OCI-LY1 (cell line): ENCODE measurements around the gene RHAG.
"Not testable (repeated sequence)": the region's sequence is repeated elsewhere in the genome, so short reads cannot be mapped to it uniquely, and the experiment has no call there.

ENCODE experiments used
- H2AFZ ChIP-seq: fragments of 200-600 bp; sonication (generic), shearing (Covaris generic); 2 replicates; pipeline ENCODE4 v1.6.0; 2014; ENCODE audit warnings: antibody characterized with exemption, mild to moderate bottlenecking, low read length
- H3F3A ChIP-seq: fragments of 200-600 bp; sonication (generic), shearing (Covaris generic); 2 replicates; pipeline ENCODE4 v1.6.0; 2014; ENCODE audit warnings: mild to moderate bottlenecking, antibody characterized with exemption, low read length, moderate library complexity; ENCODE audit not compliant: insufficient read depth
- H3K27ac ChIP-seq: fragments of 200-600 bp; sonication (generic); 2 replicates; pipeline ENCODE4 v1.5.1; 2014; ENCODE audit warnings: low read length, mixed run types, mild to moderate bottlenecking, low read depth; ENCODE audit not compliant: poor library complexity, severe bottlenecking
- H3K27me3 ChIP-seq: fragments of 200-600 bp; sonication (generic); 2 replicates; pipeline ENCODE4 v1.6.0; 2014; ENCODE audit warnings: antibody characterized with exemption, mild to moderate bottlenecking, low read length, moderate library complexity; ENCODE audit not compliant: insufficient read depth
- H3K36me3 ChIP-seq: fragments of 200-600 bp; sonication (generic); 2 replicates; pipeline ENCODE4 v1.6.1; 2014; ENCODE audit warnings: mild to moderate bottlenecking, antibody characterized with exemption, low read length, moderate library complexity, mixed read lengths; ENCODE audit not compliant: insufficient read depth
- H3K4me1 ChIP-seq: fragments of 200-600 bp; sonication (generic); 2 replicates; pipeline ENCODE4 v1.5.1; 2014; ENCODE audit warnings: mild to moderate bottlenecking, low read length, moderate library complexity; ENCODE audit not compliant: insufficient read depth, severe bottlenecking
- H3K4me2 ChIP-seq: fragments of 200-600 bp; sonication (generic), shearing (Covaris generic); 2 replicates; pipeline ENCODE4 v1.6.1; 2014; ENCODE audit warnings: low read length
- H3K4me3 ChIP-seq: fragments of 200-600 bp; sonication (generic); 2 replicates; pipeline ENCODE4 v1.5.1; 2014; ENCODE audit warnings: low read length, low read depth, mild to moderate bottlenecking, mixed read lengths; ENCODE audit not compliant: poor library complexity, severe bottlenecking
- H3K79me2 ChIP-seq: fragments of 200-600 bp; shearing (Covaris generic); 2 replicates; pipeline ENCODE4 v1.6.1; 2016; ENCODE audit warnings: mixed run types, low read length, mixed read lengths; ENCODE audit not compliant: insufficient read depth
- H3K9ac ChIP-seq: fragments of 200-600 bp; sonication (generic), shearing (Covaris generic); 2 replicates; pipeline ENCODE4 v1.6.1; 2014; ENCODE audit warnings: mild to moderate bottlenecking, low read length, mixed read lengths
- H3K9me2 ChIP-seq: fragments of 200-600 bp; sonication (generic), shearing (Covaris generic); 2 replicates; pipeline ENCODE4 v1.6.1; 2014; ENCODE audit warnings: low read depth, mild to moderate bottlenecking, low read length, mixed read lengths
- H3K9me3 ChIP-seq: fragments of 200-600 bp; shearing (Covaris generic); 2 replicates; pipeline ENCODE4 v1.6.1; 2014; ENCODE audit warnings: low read length, mixed read lengths
- H4K20me1 ChIP-seq: fragments of 200-600 bp; sonication (generic), shearing (Covaris generic); 2 replicates; pipeline ENCODE4 v1.6.0; 2016; ENCODE audit warnings: mild to moderate bottlenecking, low read length; ENCODE audit not compliant: insufficient read depth
- EZH2 ChIP-seq: fragments of 200-600 bp; sonication (generic), shearing (Covaris generic); IDR thresholded peaks from 2 replicates; pipeline ENCODE4 v1.8.0; 2017; ENCODE audit warnings: borderline replicate concordance, mixed run types, mild to moderate bottlenecking, antibody characterized with exemption, low read length, moderate library complexity, mixed read lengths
- TF ChIP-seq, protein P1 (sequence below): fragments of 200-600 bp; sonication (generic), shearing (Covaris generic); IDR thresholded peaks from 2 replicates; pipeline ENCODE4 v1.5.1; 2017; ENCODE audit warnings: mild to moderate bottlenecking, antibody characterized with exemption, low read length, moderate library complexity, mixed read lengths

RHAG gene

DNA sequence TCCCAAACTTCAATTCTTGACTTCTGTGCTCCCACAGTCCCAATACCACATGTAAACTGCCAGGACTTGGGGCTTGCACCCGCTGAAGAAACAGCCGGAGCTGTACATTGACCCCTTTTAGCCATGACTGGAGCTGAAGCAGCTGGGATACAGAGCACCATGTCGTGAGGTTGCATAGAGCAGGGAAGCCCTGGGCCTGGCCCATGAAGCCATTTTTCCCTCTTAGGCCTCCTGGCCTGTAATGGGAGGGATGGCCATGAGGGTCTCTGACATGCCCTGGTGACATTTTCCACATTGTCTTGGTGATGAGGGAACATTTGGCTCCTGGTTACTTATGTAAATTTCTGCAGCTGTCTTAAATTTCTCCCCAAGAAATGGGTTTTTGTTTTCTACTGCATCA, 9.8 kb downstream of the RHAG start:
- Histone ChIP-seq H3K9me3 (no peaks in the 10 kb centered on the region), H3K4me1 (no peaks in the 10 kb centered on the region), H3K4me3 (no peak overlapping the region), H3K36me3 (no peaks in the 10 kb centered on the region), H3K9me2 (no peaks in the 10 kb centered on the region), H3K27ac (no peak overlapping the region), H3K27me3 (no peaks in the 10 kb centered on the region), H3K9ac (no peak overlapping the region), H3K79me2 (no peaks in the 10 kb centered on the region), H2AFZ (no peak overlapping the region), H4K20me1 (no peaks in the 10 kb centered on the region), H3F3A (no peaks in the 10 kb centered on the region), H3K4me2 (no peak overlapping the region)
- TF ChIP-seq, protein P1, sequence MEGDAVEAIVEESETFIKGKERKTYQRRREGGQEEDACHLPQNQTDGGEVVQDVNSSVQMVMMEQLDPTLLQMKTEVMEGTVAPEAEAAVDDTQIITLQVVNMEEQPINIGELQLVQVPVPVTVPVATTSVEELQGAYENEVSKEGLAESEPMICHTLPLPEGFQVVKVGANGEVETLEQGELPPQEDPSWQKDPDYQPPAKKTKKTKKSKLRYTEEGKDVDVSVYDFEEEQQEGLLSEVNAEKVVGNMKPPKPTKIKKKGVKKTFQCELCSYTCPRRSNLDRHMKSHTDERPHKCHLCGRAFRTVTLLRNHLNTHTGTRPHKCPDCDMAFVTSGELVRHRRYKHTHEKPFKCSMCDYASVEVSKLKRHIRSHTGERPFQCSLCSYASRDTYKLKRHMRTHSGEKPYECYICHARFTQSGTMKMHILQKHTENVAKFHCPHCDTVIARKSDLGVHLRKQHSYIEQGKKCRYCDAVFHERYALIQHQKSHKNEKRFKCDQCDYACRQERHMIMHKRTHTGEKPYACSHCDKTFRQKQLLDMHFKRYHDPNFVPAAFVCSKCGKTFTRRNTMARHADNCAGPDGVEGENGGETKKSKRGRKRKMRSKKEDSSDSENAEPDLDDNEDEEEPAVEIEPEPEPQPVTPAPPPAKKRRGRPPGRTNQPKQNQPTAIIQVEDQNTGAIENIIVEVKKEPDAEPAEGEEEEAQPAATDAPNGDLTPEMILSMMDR, result no peak
- no peak for TF ChIP-seq EZH2

DNA sequence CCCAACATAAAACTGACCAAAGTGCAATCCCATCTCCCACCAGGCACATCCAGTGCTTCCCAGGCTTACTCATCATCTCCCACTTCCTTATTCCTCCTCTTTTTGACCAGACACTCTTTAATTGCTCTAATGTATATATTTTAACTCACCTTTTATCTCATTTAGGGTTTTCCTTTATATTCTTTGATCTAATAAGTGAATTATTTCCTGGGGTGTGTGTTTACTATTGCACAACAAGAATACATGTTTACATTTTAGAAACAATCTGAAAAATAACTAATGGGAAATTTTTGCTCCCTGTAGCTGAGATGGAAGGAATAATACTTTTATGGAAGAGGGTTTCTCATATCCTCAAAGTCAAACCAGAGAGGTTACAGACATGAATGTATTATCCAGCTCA, 18.4 kb downstream of the RHAG start:
- no peaks in the 10 kb centered on the region for H3K4me1 ChIP-seq
- H3K79me2 ChIP-seq, result no peaks in the 10 kb centered on the region
- no peak overlapping the region for H3K27ac ChIP-seq
- H3K27me3 ChIP-seq, result no peaks in the 10 kb centered on the region
- no peak overlapping the region for H2AFZ ChIP-seq
- no peaks in the 10 kb centered on the region for H3F3A ChIP-seq
- TF ChIP-seq, protein P1, result no peak
- TF ChIP-seq EZH2, result no peak
- no peaks in the 10 kb centered on the region for H3K9me2 ChIP-seq
- no peaks in the 10 kb centered on the region for H3K9me3 ChIP-seq
- H3K4me3 ChIP-seq, result no peak overlapping the region
- H3K4me2 ChIP-seq, result no peak overlapping the region
- no peaks in the 10 kb centered on the region for H4K20me1 ChIP-seq
- H3K9ac ChIP-seq, result no peak overlapping the region
- no peaks in the 10 kb centered on the region for H3K36me3 ChIP-seq

DNA sequence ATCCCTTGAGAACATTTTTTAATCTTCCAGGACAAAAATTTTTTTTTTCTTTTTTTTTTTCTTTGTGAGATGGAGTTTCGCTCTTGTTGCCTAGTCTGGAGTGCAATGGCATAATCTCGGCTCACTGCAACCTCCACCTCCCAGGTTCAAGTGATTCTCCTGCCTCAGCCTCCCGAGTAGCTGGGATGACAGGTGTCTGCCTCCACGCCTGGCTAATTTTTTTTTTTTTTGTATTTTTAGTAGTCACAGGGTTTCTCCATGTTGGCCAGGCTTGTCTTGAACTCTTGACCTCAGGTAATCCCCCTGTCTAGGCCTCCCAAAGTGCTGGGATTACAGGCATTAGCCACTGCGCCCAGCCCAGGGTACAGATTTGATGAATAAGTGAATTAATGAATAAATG, 22.5 kb downstream of the RHAG start:
- H3K9me2 ChIP-seq, H2AFZ ChIP-seq, H3K36me3 ChIP-seq, H3K27me3 ChIP-seq, H3K4me1 ChIP-seq, H3K27ac ChIP-seq, H3K79me2 ChIP-seq, H3F3A ChIP-seq, H3K4me3 ChIP-seq, H3K9me3 ChIP-seq, H4K20me1 ChIP-seq, H3K9ac ChIP-seq, H3K4me2 ChIP-seq: not testable (repeated sequence)

DNA sequence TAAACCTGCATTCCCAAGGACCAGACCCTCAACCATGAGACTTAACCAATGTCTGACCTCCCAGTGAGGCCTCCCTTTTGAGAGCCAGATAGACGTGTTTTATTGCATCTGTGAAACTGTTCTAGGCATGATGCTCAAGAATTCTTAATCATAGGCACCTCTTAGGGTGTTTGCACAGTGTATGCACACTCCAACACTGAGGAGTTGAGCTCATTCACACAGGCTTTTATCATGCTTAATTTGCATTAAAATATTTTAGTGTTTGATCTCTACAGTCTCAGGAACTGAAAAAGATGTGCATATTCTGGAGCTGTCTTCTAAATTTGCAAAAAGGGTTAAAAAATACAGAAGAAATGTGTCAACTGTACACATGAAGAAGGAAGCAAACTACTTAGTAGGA, 27.4 kb downstream of the RHAG start:
- no peaks in the 10 kb centered on the region for H3K4me1 ChIP-seq
- no peak overlapping the region for H2AFZ ChIP-seq
- H3K9me3 ChIP-seq, result no peaks in the 10 kb centered on the region
- H3K36me3 ChIP-seq, result no peaks in the 10 kb centered on the region
- H3K4me3 ChIP-seq, result no peak overlapping the region
- no peak for TF ChIP-seq EZH2
- TF ChIP-seq, protein P1, result no peak
- H3K4me2 ChIP-seq, result no peak overlapping the region
- H3K27me3 ChIP-seq, result no peaks in the 10 kb centered on the region
- H3F3A ChIP-seq, result no peaks in the 10 kb centered on the region
- H4K20me1 ChIP-seq, result no peaks in the 10 kb centered on the region
- no peaks in the 10 kb centered on the region for H3K79me2 ChIP-seq
- no peaks in the 10 kb centered on the region for H3K9me2 ChIP-seq
- no peak overlapping the region for H3K9ac ChIP-seq
- no peak overlapping the region for H3K27ac ChIP-seq

DNA sequence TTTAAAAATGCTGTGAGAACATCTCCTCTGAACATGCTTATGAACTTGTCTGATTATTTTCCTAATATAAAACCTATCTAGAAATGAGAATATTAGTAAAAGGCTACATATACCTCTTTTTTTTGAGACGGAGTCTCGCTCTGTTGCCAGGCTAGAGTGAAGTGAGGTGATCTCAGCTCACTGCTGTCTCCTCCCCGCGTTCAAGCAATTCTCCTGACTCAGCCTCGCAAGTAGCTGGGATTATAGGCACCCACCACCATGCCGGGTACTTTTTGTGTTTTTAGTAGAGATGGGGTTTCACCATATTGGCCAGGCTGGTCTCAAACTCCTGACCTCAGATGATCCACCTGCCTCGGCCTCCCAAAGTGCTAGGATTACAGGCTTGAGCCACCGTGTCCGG, 28.4 kb downstream of the RHAG start:
- not testable (repeated sequence) for H3F3A ChIP-seq, H3K4me3 ChIP-seq, H4K20me1 ChIP-seq, H3K9me3 ChIP-seq, H3K4me2 ChIP-seq, H3K9me2 ChIP-seq, H3K27ac ChIP-seq, H2AFZ ChIP-seq, H3K27me3 ChIP-seq, H3K79me2 ChIP-seq, H3K9ac ChIP-seq, H3K4me1 ChIP-seq, H3K36me3 ChIP-seq
